HCT116 (cell line): ENCODE measurements around the gene DERA. TPM values are rescaled to one million over a fixed set of nuclear protein-coding genes. Genes with fewer than 3 reads are reported as not detected.

Experiments used
- ATAC-seq: fragments of 200-7000 bp; cut with Tn5 transposase; 2 replicates; pipeline ENCODE4 v1.9.1; 2020; ENCODE audit warnings: mild to moderate bottlenecking, moderate library complexity
- BruUV-seq: library from RNA; stranded (reverse); fragments of 400-500 nt; replicated peaks from 2 replicates; lab custom pipeline; 2021; lab: Mats Ljungman, UMichigan
- CTCF ChIA-PET: fragments of 300-600 bp; sonication (Branson Sonifier 250); formaldehyde crosslinking; loops from one replicate; lab custom pipeline; 2021; ENCODE audit warnings: antibody characterized with exemption; lab: Charles Lee
- POLR2A ChIA-PET: fragments of 300-600, 350-600 bp; sonication (Branson Sonifier 250); formaldehyde crosslinking; loops from one replicate; lab custom pipeline; 2021; ENCODE audit warnings: antibody characterized with exemption; lab: Charles Lee
- RAD21 ChIA-PET, 2 experiments: fragments of 300-600 bp; sonication (Branson Sonifier 250); formaldehyde crosslinking; loops; one replicate each; lab custom pipeline; 2023; ENCODE audit warnings: low total read pairs in 2 of 2; ENCODE audit not compliant: uncharacterized antibody in 2 of 2, unreplicated experiment in 2 of 2, low non-redundant PET in 1 of 2; lab: Charles Lee
- DNase-seq: peaks from one replicate; pipeline ENCODE4 v3.0.0-alpha.2; 2010; ENCODE audit warnings: low read depth, low spot score
- H2AFZ ChIP-seq: fragments of 200-600 bp; shearing (Covaris generic), sonication (generic); 2 replicates; pipeline ENCODE4 v1.6.1; 2017; ENCODE audit warnings: low read depth, mixed run types, mixed read lengths, antibody characterized with exemption, low read length; ENCODE audit not compliant: poor library complexity, severe bottlenecking
- H3K27ac ChIP-seq: 2 replicates; pipeline ENCODE4 v1.5.1; 2012; ENCODE audit warnings: low read depth, low read length
- H3K27me3 ChIP-seq: fragments of 200-600 bp; sonication (generic); 2 replicates; pipeline ENCODE4 v1.6.1; 2016; ENCODE audit warnings: mixed run types, low read length, mixed read lengths; ENCODE audit not compliant: insufficient read depth
- H3K36me3 ChIP-seq, 2 experiments: fragments of 200-500 bp in 1 of 2; fragments of 200-600 bp in 1 of 2; sonication (Bioruptor generic) in 1 of 2; sonication (generic) in 1 of 2; 2 replicates each; pipeline versions ENCODE4 v1.5.1 to v1.6.1; 2014 to 2016; ENCODE audit warnings: low read length in 2 of 2, inconsistent platforms in 1 of 2, mixed read lengths in 1 of 2, mixed run types in 1 of 2; ENCODE audit not compliant: insufficient read depth in 2 of 2, control insufficient read depth in 1 of 2
- H3K4me1 ChIP-seq, 2 experiments: fragments of 200-600 bp in 1 of 2; sonication (generic) in 1 of 2; 2 replicates each; pipeline versions ENCODE4 v1.5.1 to v1.6.1; 2012 to 2017; ENCODE audit warnings: low read length in 2 of 2, inconsistent platforms in 1 of 2, mild to moderate bottlenecking in 1 of 2, mixed read lengths in 1 of 2, mixed run types in 1 of 2, moderate library complexity in 1 of 2; ENCODE audit not compliant: insufficient read depth in 2 of 2, control insufficient read depth in 1 of 2
- H3K4me2 ChIP-seq: fragments of 200-600 bp; sonication (generic); 2 replicates; pipeline ENCODE4 v1.6.1; 2017; ENCODE audit warnings: mixed run types, low read length, mixed read lengths
- H3K4me3 ChIP-seq, 2 experiments: fragments of 200-600 bp in 1 of 2; sonication (generic) in 1 of 2; replicated peaks in 1 of 2; 2 replicates each; pipeline ENCODE4 v1.5.1; 2011 to 2016; ENCODE audit warnings: low read length in 2 of 2, control low read depth in 1 of 2, low read depth in 1 of 2, mild to moderate bottlenecking in 1 of 2, mixed read lengths in 1 of 2, mixed run types in 1 of 2
- H3K79me2 ChIP-seq: fragments of 200-600 bp; sonication (generic); 2 replicates; pipeline ENCODE4 v1.6.1; 2017; ENCODE audit warnings: mild to moderate bottlenecking, mixed run types, low read length, moderate library complexity, mixed read lengths; ENCODE audit not compliant: insufficient read depth
- H3K9ac ChIP-seq: fragments of 200-600 bp; sonication (generic); 2 replicates; pipeline ENCODE4 v1.6.1; 2016; ENCODE audit warnings: low read length, mixed read lengths
- H3K9me2 ChIP-seq: fragments of 200-600 bp; sonication (generic), shearing (Covaris generic); 2 replicates; pipeline ENCODE4 v1.6.1; 2017; ENCODE audit warnings: mixed run types, mild to moderate bottlenecking, moderate library complexity; ENCODE audit not compliant: insufficient read depth
- H3K9me3 ChIP-seq, 2 experiments: fragments of 200-500 bp in 1 of 2; fragments of 200-600 bp in 1 of 2; sonication (Bioruptor generic) in 1 of 2; sonication (generic) in 1 of 2; 2 replicates each; pipeline ENCODE4 v1.6.1; 2014 to 2017; ENCODE audit warnings: low read length in 2 of 2, mixed read lengths in 2 of 2, inconsistent platforms in 1 of 2, low read depth in 1 of 2, mild to moderate bottlenecking in 1 of 2, mixed run types in 1 of 2, moderate library complexity in 1 of 2; ENCODE audit not compliant: control insufficient read depth in 1 of 2, insufficient read depth in 1 of 2
- H4K20me1 ChIP-seq: fragments of 200-600 bp; sonication (generic), shearing (Covaris generic); 2 replicates; pipeline ENCODE4 v1.6.1; 2017; ENCODE audit warnings: mixed run types, mild to moderate bottlenecking, moderate library complexity; ENCODE audit not compliant: insufficient read depth
- CBX3 ChIP-seq: IDR thresholded peaks from 2 replicates; pipeline ENCODE4 v1.6.1; 2012; ENCODE audit warnings: low read depth
- CTCF ChIP-seq, 3 experiments: fragments of 200-600 bp in 1 of 3; sonication (generic) in 1 of 3; IDR thresholded peaks in 2 of 3; conservative IDR thresholded peaks in 1 of 3; 2 replicates each; pipeline ENCODE4 v1.5.1; 2012 to 2017; ENCODE audit warnings: low read depth in 2 of 3, low read length in 2 of 3, antibody characterized with exemption in 1 of 3, borderline replicate concordance in 1 of 3, control low read depth in 1 of 3, mild to moderate bottlenecking in 1 of 3, mixed read lengths in 1 of 3, mixed run types in 1 of 3, moderate library complexity in 1 of 3; ENCODE audit not compliant: insufficient read depth in 1 of 3
- EGR1 ChIP-seq: IDR thresholded peaks from 2 replicates; pipeline ENCODE4 v1.6.1; 2012; ENCODE audit warnings: low read depth
- EZH2phosphoT487 ChIP-seq: fragments of 200-600 bp; IDR thresholded peaks from 2 replicates; pipeline ENCODE4 v1.6.1; 2018; ENCODE audit warnings: antibody characterized with exemption, borderline replicate concordance
- FOSL1 ChIP-seq: IDR thresholded peaks from 2 replicates; pipeline ENCODE4 v1.6.1; 2012; ENCODE audit warnings: low read depth
- POLR2A ChIP-seq: IDR thresholded peaks from 2 replicates; pipeline ENCODE4 v1.7.0; 2011; ENCODE audit warnings: borderline replicate concordance; ENCODE audit not compliant: insufficient read depth, insufficient read length; ENCODE audit errors: extremely low read depth
- POLR2AphosphoS5 ChIP-seq: IDR thresholded peaks from 2 replicates; pipeline ENCODE4 v1.6.1; 2011; ENCODE audit warnings: mild to moderate bottlenecking, low read depth, low read length, moderate library complexity
- YY1 ChIP-seq: IDR thresholded peaks from 2 replicates; pipeline ENCODE4 v1.6.1; 2011; ENCODE audit warnings: low read length, low read depth, moderate library complexity, mild to moderate bottlenecking; ENCODE audit not compliant: insufficient replicate concordance; ENCODE audit errors: extremely low read depth
- ZFX ChIP-seq: fragments of 450-650 bp; IDR thresholded peaks from 2 replicates; pipeline ENCODE4 v1.6.1; 2017
- ZNF274 ChIP-seq: fragments of 200-500 bp; sonication (Bioruptor generic); IDR thresholded peaks from 2 replicates; pipeline ENCODE4 v1.6.1; 2014; ENCODE audit warnings: mild to moderate bottlenecking, low read depth, low read length, inconsistent platforms
- intact Hi-C: fragments of 100-400 bp; cut with micrococcal nuclease; formaldehyde crosslinking; loops from 2 replicates; pipeline ENCODE4 v1.10.0; 2022
- total RNA-seq: library from RNA; stranded (reverse); gene quantifications from one replicate; pipeline ENCODE4 v1.2.1, GENCODE V29; 2021; ENCODE audit not compliant: unreplicated experiment

The DERA gene
- total RNA-seq, 1 experiment from 2014 or later, result 32.6 TPM

- no peak overlapping the region for H3K9ac ChIP-seq
- no peaks in the 10 kb centered on the region for H3K9me3 ChIP-seq
- no peaks in the 10 kb centered on the region for H3K79me2 ChIP-seq
- H3K4me1 ChIP-seq, result no peaks in the 10 kb centered on the region
- BruUV-seq, result no TSS peak
- intact Hi-C loops, result no loop called here
- DNase-seq (no peak), ATAC-seq (no peak)
- ChIA-PET POLR2A (no interaction called here), RAD21 (no interaction called here), CTCF (no interaction called here)
- H3K27me3 ChIP-seq, result no peaks in the 10 kb centered on the region
- no peak overlapping the region for H3K27ac ChIP-seq
- no peak overlapping the region for H3K4me2 ChIP-seq
- H3K36me3 ChIP-seq, result no peaks in the 10 kb centered on the region
- H3K9me2 ChIP-seq, result no peaks in the 10 kb centered on the region
- no peak overlapping the region for H3K4me3 ChIP-seq
- H2AFZ ChIP-seq, result no peak overlapping the region
- no peak for TF ChIP-seq ZNF274
- no peak for TF ChIP-seq CTCF (IDR thresholded peaks at IDR 0.05 in 2 of 3, conservative IDR thresholded peaks at IDR 0.05 in 1 of 3; ENCODE audit: borderline replicate concordance in 1 of 3, insufficient read depth in 1 of 3, low read depth in 2 of 3, low read length in 2 of 3)
- TF ChIP-seq YY1, result no peak
- no peak for TF ChIP-seq EZH2phosphoT487
- TF ChIP-seq FOSL1, result no peak
- TF ChIP-seq EGR1, result no peak
- TF ChIP-seq ZFX, result no peak
- no peak for TF ChIP-seq CBX3
- no peak for TF ChIP-seq POLR2AphosphoS5
- TF ChIP-seq POLR2A, result no peak
- H4K20me1 ChIP-seq, result no peaks in the 10 kb centered on the region
Observed at GRCh38 chr12:15984963-15985362, 73.8 kb downstream of the DERA start.
